Keratinocyte (primary cell): ENCODE results near the gene ANKRD6.

Experiments used
- EZH2 ChIP-seq: IDR thresholded peaks from one replicate; pipeline ENCODE4 v1.6.1; 2012; ENCODE audit warnings: inconsistent platforms, mild to moderate bottlenecking, low read length, moderate library complexity
- TF ChIP-seq, protein P1 (sequence below), 3 experiments: IDR thresholded peaks in 1 of 3; conservative IDR thresholded peaks in 1 of 3; optimal IDR thresholded peaks in 1 of 3; 2 replicates in 2 of 3; 3 replicates in 1 of 3; pipeline versions ENCODE3 to v1.5.1; 2011; ENCODE audit warnings: low read length in 3 of 3, mild to moderate bottlenecking in 3 of 3, moderate library complexity in 2 of 3, control low read depth in 1 of 3, inconsistent platforms in 1 of 3; ENCODE audit not compliant: insufficient read depth in 2 of 3; ENCODE audit errors: extremely low read depth in 1 of 3

GRCh38 chr6:89410231-89410761, 22.7 kb upstream of the ANKRD6 start:
- TF ChIP-seq, protein P1, sequence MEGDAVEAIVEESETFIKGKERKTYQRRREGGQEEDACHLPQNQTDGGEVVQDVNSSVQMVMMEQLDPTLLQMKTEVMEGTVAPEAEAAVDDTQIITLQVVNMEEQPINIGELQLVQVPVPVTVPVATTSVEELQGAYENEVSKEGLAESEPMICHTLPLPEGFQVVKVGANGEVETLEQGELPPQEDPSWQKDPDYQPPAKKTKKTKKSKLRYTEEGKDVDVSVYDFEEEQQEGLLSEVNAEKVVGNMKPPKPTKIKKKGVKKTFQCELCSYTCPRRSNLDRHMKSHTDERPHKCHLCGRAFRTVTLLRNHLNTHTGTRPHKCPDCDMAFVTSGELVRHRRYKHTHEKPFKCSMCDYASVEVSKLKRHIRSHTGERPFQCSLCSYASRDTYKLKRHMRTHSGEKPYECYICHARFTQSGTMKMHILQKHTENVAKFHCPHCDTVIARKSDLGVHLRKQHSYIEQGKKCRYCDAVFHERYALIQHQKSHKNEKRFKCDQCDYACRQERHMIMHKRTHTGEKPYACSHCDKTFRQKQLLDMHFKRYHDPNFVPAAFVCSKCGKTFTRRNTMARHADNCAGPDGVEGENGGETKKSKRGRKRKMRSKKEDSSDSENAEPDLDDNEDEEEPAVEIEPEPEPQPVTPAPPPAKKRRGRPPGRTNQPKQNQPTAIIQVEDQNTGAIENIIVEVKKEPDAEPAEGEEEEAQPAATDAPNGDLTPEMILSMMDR (optimal IDR thresholded peaks at IDR 0.05 in 1 of 3, IDR thresholded peaks at IDR 0.05 in 1 of 3, conservative IDR thresholded peaks at IDR 0.05 in 1 of 3; ENCODE audit: extremely low read depth in 1 of 3, insufficient read depth in 2 of 3, low read length in 3 of 3): no peak
- TF ChIP-seq EZH2: no peak
